B cell (primary cell): Measurements from ENCODE around the gene TESPA1. TPM values are rescaled to one million over a fixed set of nuclear protein-coding genes. Genes with fewer than 3 reads are reported as not detected.

Experiments
- ATAC-seq: fragments of 200-7000 bp; cut with Tn5 transposase; one replicate; pipeline ENCODE4 v1.10.0; 2021; ENCODE audit warnings: low read depth, mild to moderate bottlenecking, moderate number of reproducible peaks, moderate library complexity
- CTCF ChIA-PET: fragments of 350-600 bp; sonication (Branson Sonifier 250); formaldehyde crosslinking; loops from one replicate; lab custom pipeline; 2021; ENCODE audit warnings: antibody characterized with exemption, inconsistent platforms; lab: Charles Lee
- POLR2A ChIA-PET: fragments of 350-600 bp; sonication (Branson Sonifier 250); formaldehyde crosslinking; loops from one replicate; lab custom pipeline; 2021; ENCODE audit warnings: antibody characterized with exemption; lab: Charles Lee
- DNase-seq: peaks from one replicate; pipeline ENCODE4 v3.0.0; 2013
- H2AFZ ChIP-seq: 2 replicates; pipeline ENCODE4 v1.6.1; 2012; ENCODE audit warnings: mild to moderate bottlenecking, low read depth, low read length; ENCODE audit not compliant: insufficient read depth, poor library complexity, severe bottlenecking
- H3K27ac ChIP-seq, 2 donors: 1 replicate in 1 of 2; 2 replicates in 1 of 2; pipeline ENCODE4 v1.5.1; 2012 to 2013; ENCODE audit warnings: low read length in 2 of 2, mild to moderate bottlenecking in 2 of 2, moderate library complexity in 1 of 2
- H3K27me3 ChIP-seq, 4 experiments: fragments of 200-600 bp in 1 of 4; sonication (generic) in 1 of 4; replicated peaks in 1 of 4; 1 replicate in 2 of 4; 2 replicates in 2 of 4; pipeline versions ENCODE4 v1.6.1 to v1.7.0; 2013 to 2016; ENCODE audit warnings: low read length in 3 of 4, mild to moderate bottlenecking in 2 of 4, mixed read lengths in 1 of 4, moderate library complexity in 1 of 4; ENCODE audit not compliant: insufficient read depth in 4 of 4, control insufficient read depth in 3 of 4; ENCODE audit errors: control extremely low read depth in 1 of 4
- H3K36me3 ChIP-seq, 2 experiments: replicated peaks in 1 of 2; 1 replicate in 1 of 2; 2 replicates in 1 of 2; pipeline versions ENCODE4 v1.6.1 to v1.7.1; 2013; ENCODE audit warnings: low read length in 1 of 2; ENCODE audit not compliant: insufficient read depth in 2 of 2, control insufficient read depth in 1 of 2; ENCODE audit errors: control extremely low read depth in 1 of 2, extremely low read depth in 1 of 2
- H3K4me1 ChIP-seq, 2 donors: fragments of 200-600 bp in 1 of 2; sonication (generic) in 1 of 2; 1 replicate in 1 of 2; 2 replicates in 1 of 2; pipeline versions ENCODE4 v1.5.1 to v1.6.1; 2013 to 2017; ENCODE audit warnings: low read length in 2 of 2; ENCODE audit not compliant: control insufficient read depth in 2 of 2, insufficient read depth in 2 of 2
- H3K4me2 ChIP-seq: replicated peaks from 2 replicates; pipeline ENCODE3; 2012; ENCODE audit warnings: mild to moderate bottlenecking, low read depth, low read length; ENCODE audit not compliant: poor library complexity, severe bottlenecking
- H3K4me3 ChIP-seq, 5 experiments: fragments of 200-600 bp in 1 of 5; sonication (generic) in 1 of 5; 1 replicate in 3 of 5; 2 replicates in 2 of 5; pipeline versions ENCODE4 v1.5.1 to v1.7.0; 2011 to 2016; ENCODE audit warnings: low read length in 4 of 5, mild to moderate bottlenecking in 4 of 5, low read depth in 2 of 5, control low read depth in 1 of 5, moderate library complexity in 1 of 5; ENCODE audit not compliant: insufficient read depth in 1 of 5; ENCODE audit errors: control extremely low read depth in 1 of 5, extremely low read depth in 1 of 5
- H3K79me2 ChIP-seq: fragments of 200-600 bp; sonication (generic); one replicate; pipeline ENCODE4 v1.6.0; 2016; ENCODE audit warnings: low read length; ENCODE audit not compliant: control insufficient read depth, insufficient read depth
- H3K9ac ChIP-seq: fragments of 200-600 bp; sonication (generic); 2 replicates; pipeline ENCODE4 v1.6.1; 2017; ENCODE audit warnings: mild to moderate bottlenecking, low read length, moderate library complexity
- H3K9me3 ChIP-seq, 3 donors: one replicate each; pipeline versions ENCODE4 v1.6.1 to v1.7.1; 2013; ENCODE audit warnings: low read length in 2 of 3; ENCODE audit not compliant: control insufficient read depth in 2 of 3, insufficient read depth in 1 of 3; ENCODE audit errors: control extremely low read depth in 1 of 3
- H4K20me1 ChIP-seq: 2 replicates; pipeline ENCODE4 v1.6.0; 2012; ENCODE audit warnings: mild to moderate bottlenecking, low read length; ENCODE audit not compliant: insufficient read depth, control insufficient read depth, poor library complexity, severe bottlenecking
- H3K27ac Mint-ChIP-seq: one replicate; pipeline ENCODE4 v1.8.0; 2021; ENCODE audit warnings: mixed read lengths
- H3K27me3 Mint-ChIP-seq: one replicate; pipeline ENCODE4 v1.8.0; 2021; ENCODE audit warnings: mixed read lengths
- H3K4me1 Mint-ChIP-seq: one replicate; pipeline ENCODE4 v1.8.0; 2021; ENCODE audit warnings: mixed read lengths
- H3K4me3 Mint-ChIP-seq: one replicate; pipeline ENCODE4 v1.8.0; 2021; ENCODE audit warnings: mixed read lengths
- H3K9me3 Mint-ChIP-seq: one replicate; pipeline ENCODE4 v1.8.0; 2022; ENCODE audit warnings: mixed read lengths; ENCODE audit not compliant: insufficient read depth
- EZH2 ChIP-seq: IDR thresholded peaks from 2 replicates; pipeline ENCODE4 v1.6.1; 2012; ENCODE audit warnings: borderline replicate concordance, low read depth, mild to moderate bottlenecking, moderate library complexity, low read length; ENCODE audit not compliant: insufficient read depth, poor library complexity, severe bottlenecking
- WGBS: methylation state at CpG from one replicate; pipeline ENCODE4 v1.1.5; 2013; ENCODE audit warnings: missing lambda C conversion rate; ENCODE audit not compliant: insufficient coverage; 5-methylcytosine and 5-hydroxymethylcytosine counted together
- intact Hi-C: fragments of 100-400 bp; cut with micrococcal nuclease; formaldehyde crosslinking; loops from one replicate; pipeline ENCODE4 v1.10.0; 2022
- polyA plus RNA-seq: library from polyadenylated mRNA; depleted of rRNA; stranded (reverse); fragments of >200 nt; gene quantifications from 2 replicates; pipeline ENCODE4 v1.2.3, GENCODE V29; 2012
- total RNA-seq, 2 donors: library from RNA; stranded (reverse); fragments of 120-200 nt in 1 of 2; gene quantifications; 1 replicate in 1 of 2; 2 replicates in 1 of 2; pipeline versions ENCODE4 v1.2.3 to v1.2.4, GENCODE V29; 2013 to 2022
- TF ChIP-seq, protein P1 (sequence below): fragments of 200-600 bp; IDR thresholded peaks from one replicate; pipeline ENCODE4 v1.8.0; 2022; ENCODE audit warnings: antibody characterized with exemption, mild to moderate bottlenecking

Gene TESPA1
- total and polyA plus RNA-seq, 2 donors (not counting 1 experiment from before 2014, with no cell fraction given), result 9.5 to 19.0 TPM

DNA sequence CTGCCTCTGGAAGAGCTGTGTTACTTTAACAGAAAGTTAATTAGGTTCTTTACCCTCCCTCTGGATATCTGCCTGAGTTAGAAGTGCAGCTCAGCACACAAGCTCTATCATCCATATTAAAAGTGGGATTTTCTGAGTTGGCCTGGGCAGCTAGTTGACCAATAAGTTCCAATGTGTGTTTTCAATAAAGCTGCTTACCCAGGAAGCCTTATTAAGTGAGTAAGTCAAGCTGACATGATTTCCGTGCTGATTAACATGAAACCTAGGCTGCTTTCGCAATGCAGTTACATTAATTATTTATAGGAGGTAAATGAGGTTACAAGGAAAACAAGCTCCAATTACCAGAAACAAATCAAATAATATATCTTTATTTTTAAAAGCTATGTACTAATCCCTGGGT is 40.0 kb upstream of the TESPA1 start:
- no peak overlapping the region for H3K4me3 Mint-ChIP-seq
- intact Hi-C loops, result no loop called here
- no peak overlapping the region for H3K27ac Mint-ChIP-seq
- ChIA-PET POLR2A (no interaction called here), CTCF (interaction anchor here (1.1 kb wide), 1 partner anchor 44 kb away, joined by 3 read pairs; no protein-coding TSS in a partner anchor)
- H4K20me1 ChIP-seq, result no peaks in the 10 kb centered on the region
- H3K79me2 ChIP-seq, result no peaks in the 10 kb centered on the region
- DNase-seq (no peak), ATAC-seq (no peak)
- no peak for TF ChIP-seq EZH2
- TF ChIP-seq, protein P1, sequence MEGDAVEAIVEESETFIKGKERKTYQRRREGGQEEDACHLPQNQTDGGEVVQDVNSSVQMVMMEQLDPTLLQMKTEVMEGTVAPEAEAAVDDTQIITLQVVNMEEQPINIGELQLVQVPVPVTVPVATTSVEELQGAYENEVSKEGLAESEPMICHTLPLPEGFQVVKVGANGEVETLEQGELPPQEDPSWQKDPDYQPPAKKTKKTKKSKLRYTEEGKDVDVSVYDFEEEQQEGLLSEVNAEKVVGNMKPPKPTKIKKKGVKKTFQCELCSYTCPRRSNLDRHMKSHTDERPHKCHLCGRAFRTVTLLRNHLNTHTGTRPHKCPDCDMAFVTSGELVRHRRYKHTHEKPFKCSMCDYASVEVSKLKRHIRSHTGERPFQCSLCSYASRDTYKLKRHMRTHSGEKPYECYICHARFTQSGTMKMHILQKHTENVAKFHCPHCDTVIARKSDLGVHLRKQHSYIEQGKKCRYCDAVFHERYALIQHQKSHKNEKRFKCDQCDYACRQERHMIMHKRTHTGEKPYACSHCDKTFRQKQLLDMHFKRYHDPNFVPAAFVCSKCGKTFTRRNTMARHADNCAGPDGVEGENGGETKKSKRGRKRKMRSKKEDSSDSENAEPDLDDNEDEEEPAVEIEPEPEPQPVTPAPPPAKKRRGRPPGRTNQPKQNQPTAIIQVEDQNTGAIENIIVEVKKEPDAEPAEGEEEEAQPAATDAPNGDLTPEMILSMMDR, result no peak
- H3K9ac ChIP-seq, result no peak overlapping the region
- peaks cover 0 to 6% of the 10 kb centered on the region in 2 donors for H3K4me1 ChIP-seq
- peaks cover 0 to 38% (median 18%) of the 10 kb centered on the region in 4 experiments for H3K27me3 ChIP-seq
- H3K9me3 Mint-ChIP-seq, result no peaks in the 10 kb centered on the region
- H3K4me1 Mint-ChIP-seq, result peaks cover 4% of the 10 kb centered on the region
- H3K4me3 ChIP-seq, result no peak overlapping the region
- peaks cover 54% of the 10 kb centered on the region for H3K27me3 Mint-ChIP-seq
- H3K9me3 ChIP-seq, result peaks cover 0 to 4% (median 2%) of the 10 kb centered on the region in 3 donors
- no peak overlapping the region for H2AFZ ChIP-seq
- H3K4me2 ChIP-seq, result no peak overlapping the region
- no CpG with 5 or more reads among the region's 2 CpGs for WGBS
- H3K36me3 ChIP-seq, result no peaks in the 10 kb centered on the region
- H3K27ac ChIP-seq, result no peak overlapping the region

DNA sequence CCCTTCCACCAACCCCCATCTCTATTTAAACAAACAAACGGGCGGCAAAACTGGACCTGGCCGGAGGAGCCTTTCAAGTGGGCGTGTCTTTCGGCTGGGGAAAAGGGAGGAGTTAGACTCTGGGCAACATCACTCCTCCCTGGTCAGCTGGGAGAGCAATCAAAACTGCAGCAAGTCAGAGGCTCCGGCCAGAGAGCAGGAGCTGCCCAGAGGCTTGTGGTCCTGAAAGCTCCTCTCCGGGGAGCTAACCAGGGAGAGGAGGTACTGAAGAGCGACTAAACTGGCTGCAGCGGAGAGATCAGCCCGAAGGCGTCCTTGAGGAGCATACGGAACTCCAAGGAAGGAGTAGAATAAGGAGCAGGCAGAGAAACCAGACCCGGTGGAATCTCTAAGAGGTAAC is 35.2 kb upstream of the TESPA1 start, which contains the start of gene NEUROD4:
Gene NEUROD4 (plus strand): TSS at position 191 of the 400 bp plus-strand sequence. CDS start 6,466 bp downstream, outside the sequence.
- POLR2A ChIA-PET, result no interaction called here
- H3K9ac ChIP-seq, result no peak within 1 kb of the TSS

More for the DNA sequence above, 35.2 kb upstream of the TESPA1 start, which contains the start of gene NEUROD4:
- Mint-ChIP-seq H3K27ac (no peak within 1 kb of the TSS), H3K27me3 (peaks cover 55% of the 10 kb centered on the region), H3K9me3 (no peaks in the 10 kb centered on the region), H3K4me1 (peaks cover 6% of the 10 kb centered on the region), H3K4me3 (no peak within 1 kb of the TSS)
- intact Hi-C loops, result no loop called here
- Histone ChIP-seq H2AFZ (peak within 1 kb of the TSS; percentile 20), H3K27ac (no peak within 1 kb of the TSS), H3K9me3 (peaks cover 0 to 4% (median 2%) of the 10 kb centered on the region in 3 donors), H3K79me2 (no peaks in the 10 kb centered on the region), H3K4me2 (peak within 1 kb of the TSS; percentile 16), H3K27me3 (peaks cover 0 to 36% (median 26%) of the 10 kb centered on the region in 4 experiments), H4K20me1 (no peaks in the 10 kb centered on the region), H3K4me1 (peaks cover 0 to 9% of the 10 kb centered on the region in 2 donors), H3K36me3 (no peaks in the 10 kb centered on the region), H3K4me3 (no peak within 1 kb of the TSS)
- no peak for TF ChIP-seq EZH2
- TF ChIP-seq, protein P1, result no peak
- no peak for ATAC-seq
- WGBS, result 16% methylated on average over 12 of the region's 13 CpGs
- CTCF ChIA-PET, result interaction anchor here (1.0 to 3.1 kb wide), 2 partner anchors 27 to 52 kb away, joined by 4 to 9 read pairs; no protein-coding TSS in a partner anchor
- peak; percentile 24 for DNase-seq
